Measurements from ENCODE around the gene KRT31. TPM values are rescaled to one million over a fixed set of nuclear protein-coding genes. Genes with fewer than 3 reads are reported as not detected.
"Not testable (repeated sequence)": the region's sequence is repeated elsewhere in the genome, so short reads cannot be mapped to it uniquely, and the experiment has no call there.

The KRT31 gene
- total and polyA plus RNA-seq, 4 donors, result 0.11 to 0.15 TPM; not detected in 2

DNA sequence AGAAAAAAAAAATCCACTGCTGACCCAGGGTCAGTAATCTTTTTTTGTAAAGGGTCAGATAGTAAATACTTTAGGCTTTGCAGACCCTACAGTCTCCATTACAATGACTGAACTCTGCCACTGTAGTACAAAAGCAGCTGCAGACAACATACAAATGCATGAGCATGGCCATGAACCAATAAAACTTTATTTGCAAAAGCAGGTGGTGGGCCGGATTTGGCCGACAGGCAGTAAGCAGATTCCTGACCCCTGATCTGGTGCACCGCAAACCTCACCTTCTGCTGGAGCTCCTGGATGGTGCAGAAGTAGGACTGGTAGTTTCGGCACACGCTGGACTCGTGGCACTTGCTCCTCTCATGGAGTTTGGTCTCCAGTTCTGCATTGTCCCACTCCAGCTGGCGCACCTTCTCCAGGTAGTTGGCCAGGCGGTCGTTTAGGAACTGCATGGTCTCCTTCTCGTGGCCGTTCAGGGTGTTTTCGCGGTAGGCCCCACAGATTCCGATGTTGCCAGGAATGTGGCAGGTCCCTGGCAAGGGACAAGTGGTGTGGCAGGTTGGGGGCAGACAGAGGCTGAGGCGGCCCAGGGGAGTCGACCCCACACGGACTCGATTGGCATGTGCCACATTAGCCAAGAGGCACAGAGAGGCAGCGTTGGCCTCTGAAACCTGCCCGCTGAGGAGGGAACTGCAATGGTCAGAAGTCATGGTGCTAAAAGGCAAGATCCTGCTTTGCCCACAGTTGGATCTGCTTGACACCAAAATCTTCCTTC lies 13.8 kb upstream of the KRT31 start:
- 95% methylated on average over 20 of the region's 20 CpGs for WGBS (ENCODE audit: insufficient coverage)
- Histone ChIP-seq H3K36me3 (ENCODE audit: control insufficient read depth, insufficient read depth, low read length) (no peaks in the 10 kb centered on the region), H3K4me1 (ENCODE audit: control insufficient read depth, insufficient read depth, low read length) (no peaks in the 10 kb centered on the region), H3K27ac (ENCODE audit: low read depth, low read length) (no peak overlapping the region), H3K27me3 (ENCODE audit: control insufficient read depth, insufficient read depth, low read length) (no peaks in the 10 kb centered on the region), H3K9me3 (ENCODE audit: control insufficient read depth, insufficient read depth, low read length) (no peaks in the 10 kb centered on the region), H3K4me3 (ENCODE audit: low read depth, low read length) (no peak overlapping the region)
- no peak for DNase-seq (ENCODE audit: low read depth in 4 of 6, low spot score in 6 of 6)

DNA sequence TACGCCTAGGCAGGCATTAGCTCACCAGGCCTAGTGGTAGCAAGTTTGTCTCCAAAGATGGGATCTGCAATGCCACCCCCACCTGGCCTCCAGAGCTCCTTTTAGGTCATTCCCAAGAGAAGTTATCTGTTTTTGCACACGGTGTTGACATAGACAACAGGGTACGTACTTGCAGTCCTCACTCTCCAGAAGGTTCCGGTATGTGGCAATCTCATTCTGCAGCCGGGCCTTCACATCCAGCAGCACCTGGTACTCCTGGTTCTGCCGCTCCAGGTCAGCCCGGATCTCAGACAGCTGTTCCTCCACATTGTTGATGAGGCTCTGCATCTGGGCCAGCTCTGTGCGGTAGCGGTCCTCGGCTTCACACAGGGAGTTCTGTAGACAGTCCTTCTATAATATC lies 9.8 kb upstream of the KRT31 start:
- H3K27me3 ChIP-seq (ENCODE audit: control insufficient read depth, insufficient read depth, low read length), result no peaks in the 10 kb centered on the region
- WGBS (ENCODE audit: insufficient coverage), result 94% methylated on average over 7 of the region's 10 CpGs

DNA sequence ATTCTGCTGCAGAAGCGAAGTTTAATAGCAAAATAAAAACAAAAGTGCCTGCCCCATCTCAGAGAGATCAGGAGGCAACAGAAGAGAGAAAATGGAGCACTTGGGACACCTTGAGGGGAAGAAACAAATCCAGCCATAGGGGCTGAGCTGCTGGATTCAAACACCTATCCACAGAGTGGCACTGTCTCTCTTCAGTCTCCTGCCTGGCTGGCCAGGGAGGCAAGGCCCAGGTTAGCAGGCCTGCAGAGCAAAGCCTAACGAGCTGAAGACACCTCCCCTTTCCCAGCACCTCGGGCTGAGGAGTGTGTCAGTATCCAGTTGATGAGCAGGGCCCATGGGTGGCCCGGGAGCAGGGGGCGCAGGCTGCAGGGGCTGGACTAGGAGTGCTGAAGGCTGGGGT lies 8.8 kb upstream of the KRT31 start:
- no peak overlapping the region for H3K27ac ChIP-seq (ENCODE audit: low read depth, low read length)
- no peaks in the 10 kb centered on the region for H3K9me3 ChIP-seq (ENCODE audit: control insufficient read depth, insufficient read depth, low read length)
- no peak overlapping the region for H3K4me3 ChIP-seq (ENCODE audit: low read depth, low read length)
- no peaks in the 10 kb centered on the region for H3K36me3 ChIP-seq (ENCODE audit: control insufficient read depth, insufficient read depth, low read length)
- H3K4me1 ChIP-seq (ENCODE audit: control insufficient read depth, insufficient read depth, low read length), result peaks cover 4% of the 10 kb centered on the region
- DNase-seq (ENCODE audit: low read depth in 4 of 6, low spot score in 6 of 6), result no peak
- no peaks in the 10 kb centered on the region for H3K27me3 ChIP-seq (ENCODE audit: control insufficient read depth, insufficient read depth, low read length)
- WGBS (ENCODE audit: insufficient coverage), result 63% methylated on average over 3 of the region's 5 CpGs

More for the DNA sequence above, 9.8 kb upstream of the KRT31 start:
- H3K4me1 ChIP-seq (ENCODE audit: control insufficient read depth, insufficient read depth, low read length), result peaks cover under 1% of the 10 kb centered on the region
- no peak overlapping the region for H3K27ac ChIP-seq (ENCODE audit: low read depth, low read length)
- DNase-seq (ENCODE audit: low read depth in 4 of 6, low spot score in 6 of 6), result no peak
- no peak overlapping the region for H3K4me3 ChIP-seq (ENCODE audit: low read depth, low read length)
- no peaks in the 10 kb centered on the region for H3K36me3 ChIP-seq (ENCODE audit: control insufficient read depth, insufficient read depth, low read length)
- H3K9me3 ChIP-seq (ENCODE audit: control insufficient read depth, insufficient read depth, low read length), result no peaks in the 10 kb centered on the region

DNA sequence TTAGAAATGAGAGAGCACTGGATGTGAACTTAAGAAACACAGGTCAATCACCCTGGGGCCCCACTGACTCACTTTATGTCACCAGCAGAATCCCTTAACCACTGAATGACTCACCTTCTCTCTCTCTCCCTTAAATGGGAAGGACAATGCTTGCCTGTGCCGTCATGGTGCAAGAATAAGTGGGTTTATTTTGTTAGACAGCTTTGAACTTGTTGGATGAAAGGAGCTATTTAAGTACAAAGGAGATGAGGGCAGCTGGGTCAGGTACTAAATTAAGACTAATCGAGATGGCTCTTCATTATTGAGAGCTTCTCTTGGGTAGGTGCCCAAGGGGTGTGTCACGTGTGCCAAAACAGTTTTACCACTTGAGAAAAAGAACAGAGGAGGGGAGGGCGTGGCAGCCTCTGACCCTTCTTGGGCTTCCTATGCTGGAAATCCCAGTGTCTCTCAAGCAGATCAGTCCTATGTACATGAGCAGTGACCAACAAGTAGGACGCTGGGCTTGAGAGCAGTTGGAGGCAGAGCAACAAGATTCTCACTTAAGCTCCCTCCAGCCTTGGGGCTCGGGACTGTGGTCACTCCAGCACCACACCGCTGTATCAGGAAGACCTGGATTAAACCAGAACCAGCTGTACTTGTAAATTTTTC lies 6.7 kb upstream of the KRT31 start:
- Histone ChIP-seq H3K27ac (ENCODE audit: low read depth, low read length) (no peak overlapping the region), H3K4me3 (ENCODE audit: low read depth, low read length) (no peak overlapping the region), H3K36me3 (ENCODE audit: control insufficient read depth, insufficient read depth, low read length) (no peaks in the 10 kb centered on the region), H3K27me3 (ENCODE audit: control insufficient read depth, insufficient read depth, low read length) (no peaks in the 10 kb centered on the region), H3K4me1 (ENCODE audit: control insufficient read depth, insufficient read depth, low read length) (peaks cover 4% of the 10 kb centered on the region), H3K9me3 (ENCODE audit: control insufficient read depth, insufficient read depth, low read length) (no peaks in the 10 kb centered on the region)
- 56% methylated on average over 4 of the region's 7 CpGs for WGBS (ENCODE audit: insufficient coverage)
- DNase-seq (ENCODE audit: low read depth in 4 of 6, low spot score in 6 of 6), result no peak

DNA sequence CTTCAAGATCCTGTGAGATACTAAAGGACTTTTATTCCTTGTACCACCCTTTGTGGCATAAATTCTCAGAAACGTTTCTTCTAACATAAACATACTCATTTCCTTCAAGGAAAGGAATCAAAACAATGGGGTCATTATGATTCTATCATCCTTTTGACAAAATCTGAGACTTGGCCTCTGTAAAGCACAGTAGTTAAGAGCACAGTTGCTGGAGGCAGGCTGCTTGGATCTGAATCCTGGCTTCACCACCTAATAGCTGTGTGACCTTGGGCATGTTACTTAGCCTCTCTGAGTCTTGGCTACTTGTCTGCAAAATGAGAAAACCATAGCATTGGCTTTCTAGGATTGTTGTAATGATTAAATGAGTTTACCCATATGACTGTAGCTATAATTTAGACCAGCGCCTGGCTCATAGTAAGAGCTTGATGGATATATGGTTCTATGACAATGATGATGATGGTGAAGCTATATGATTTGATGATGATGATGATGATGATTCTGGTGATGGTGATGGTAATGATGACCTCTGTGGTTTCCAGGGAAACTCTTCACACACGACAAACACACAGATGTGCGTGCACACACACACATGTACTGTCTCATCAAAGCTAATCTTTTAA lies 6.1 kb upstream of the KRT31 start:
- Histone ChIP-seq H3K9me3 (ENCODE audit: control insufficient read depth, insufficient read depth, low read length) (no peaks in the 10 kb centered on the region), H3K36me3 (ENCODE audit: control insufficient read depth, insufficient read depth, low read length) (no peaks in the 10 kb centered on the region), H3K27ac (ENCODE audit: low read depth, low read length) (no peak overlapping the region), H3K27me3 (ENCODE audit: control insufficient read depth, insufficient read depth, low read length) (no peaks in the 10 kb centered on the region), H3K4me1 (ENCODE audit: control insufficient read depth, insufficient read depth, low read length) (peaks cover 4% of the 10 kb centered on the region), H3K4me3 (ENCODE audit: low read depth, low read length) (no peak overlapping the region)
- 100% methylated on average over 1 of the region's 4 CpGs for WGBS (ENCODE audit: insufficient coverage)
- no peak for DNase-seq (ENCODE audit: low read depth in 4 of 6, low spot score in 6 of 6)

DNA sequence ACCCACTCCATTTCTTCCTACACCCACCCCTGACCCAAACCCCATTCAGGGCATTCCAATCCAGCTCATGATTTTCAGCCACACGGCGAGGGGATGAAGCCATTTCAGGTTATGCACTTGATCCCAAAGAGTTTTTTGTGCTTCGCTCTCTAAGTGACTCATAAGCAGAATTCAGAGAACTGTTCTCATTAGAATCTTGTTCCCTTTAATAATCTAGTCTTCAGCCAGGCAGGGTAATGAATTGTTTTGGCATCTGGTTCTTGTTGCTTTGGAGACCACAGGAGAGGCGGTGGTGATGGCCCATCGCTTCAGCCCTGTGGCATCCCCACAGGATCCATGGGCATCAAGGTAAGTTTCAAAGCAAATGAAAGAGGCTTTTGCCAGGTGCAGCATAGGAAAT lies 4.8 kb upstream of the KRT31 start:
- 62% methylated on average over 5 of the region's 5 CpGs for WGBS (ENCODE audit: insufficient coverage)
- no peak for DNase-seq (ENCODE audit: low read depth in 4 of 6, low spot score in 6 of 6)
- H3K27ac ChIP-seq (ENCODE audit: low read depth, low read length), result no peak overlapping the region
- no peaks in the 10 kb centered on the region for H3K9me3 ChIP-seq (ENCODE audit: control insufficient read depth, insufficient read depth, low read length)
- no peaks in the 10 kb centered on the region for H3K27me3 ChIP-seq (ENCODE audit: control insufficient read depth, insufficient read depth, low read length)
- H3K4me3 ChIP-seq (ENCODE audit: low read depth, low read length), result no peak overlapping the region
- no peaks in the 10 kb centered on the region for H3K36me3 ChIP-seq (ENCODE audit: control insufficient read depth, insufficient read depth, low read length)
- H3K4me1 ChIP-seq (ENCODE audit: control insufficient read depth, insufficient read depth, low read length), result peaks cover 4% of the 10 kb centered on the region

DNA sequence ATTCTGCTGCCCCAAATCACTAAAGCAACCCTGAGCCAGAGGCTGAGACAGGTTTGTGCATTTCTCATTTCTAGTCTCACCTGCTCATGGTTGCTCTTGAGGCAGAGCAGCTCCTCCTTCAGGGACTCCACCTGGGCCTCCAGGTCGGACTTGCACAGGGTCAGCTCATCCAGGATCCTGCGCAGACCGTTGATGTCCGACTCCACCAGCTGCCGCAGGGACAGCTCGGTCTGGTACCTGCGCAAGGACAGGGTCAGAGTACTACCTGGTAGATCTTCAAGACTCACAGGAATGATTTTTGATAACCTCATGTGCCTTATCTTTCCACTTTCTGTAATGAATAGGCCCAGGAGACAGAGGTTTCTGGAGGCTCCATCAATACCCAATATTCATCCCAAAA lies 1.1 kb downstream of the KRT31 start:
- 93% methylated on average over 7 of the region's 7 CpGs for WGBS (ENCODE audit: insufficient coverage)
- Histone ChIP-seq H3K4me1 (ENCODE audit: control insufficient read depth, insufficient read depth, low read length) (no peaks in the 10 kb centered on the region), H3K27ac (ENCODE audit: low read depth, low read length) (no peak overlapping the region), H3K27me3 (ENCODE audit: control insufficient read depth, insufficient read depth, low read length) (no peaks in the 10 kb centered on the region), H3K9me3 (ENCODE audit: control insufficient read depth, insufficient read depth, low read length) (no peaks in the 10 kb centered on the region), H3K4me3 (ENCODE audit: low read depth, low read length) (no peak overlapping the region), H3K36me3 (ENCODE audit: control insufficient read depth, insufficient read depth, low read length) (no peaks in the 10 kb centered on the region)
- no peak for DNase-seq (ENCODE audit: low read depth in 4 of 6, low spot score in 6 of 6)

DNA sequence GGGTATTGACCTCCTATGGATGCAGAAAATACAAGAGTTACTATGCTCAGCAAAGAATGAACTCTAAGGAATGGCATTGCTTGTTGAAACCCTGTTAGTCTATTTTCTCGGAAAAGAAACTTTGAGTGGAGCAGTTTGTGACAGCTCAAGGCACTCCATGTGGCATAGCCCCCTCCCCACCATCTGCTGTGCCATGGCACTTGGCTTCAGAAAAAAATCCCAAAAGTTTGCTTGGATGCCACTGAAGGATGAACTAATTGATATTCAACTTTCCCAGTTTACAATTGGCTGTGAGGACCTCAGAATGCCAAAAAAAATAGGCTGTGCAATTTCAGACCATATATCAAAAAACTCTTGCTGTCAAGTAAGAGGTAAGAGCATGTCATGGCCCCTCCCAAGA lies 1.8 kb downstream of the KRT31 start:
- Histone ChIP-seq H3K27ac (ENCODE audit: low read depth, low read length) (no peak overlapping the region), H3K27me3 (ENCODE audit: control insufficient read depth, insufficient read depth, low read length) (no peaks in the 10 kb centered on the region), H3K9me3 (ENCODE audit: control insufficient read depth, insufficient read depth, low read length) (no peaks in the 10 kb centered on the region), H3K4me1 (ENCODE audit: control insufficient read depth, insufficient read depth, low read length) (no peaks in the 10 kb centered on the region), H3K4me3 (ENCODE audit: low read depth, low read length) (no peak overlapping the region), H3K36me3 (ENCODE audit: control insufficient read depth, insufficient read depth, low read length) (no peaks in the 10 kb centered on the region)
- peak in 1 of 6 donors; percentile 82 for DNase-seq (ENCODE audit: low read depth in 4 of 6, low spot score in 6 of 6)
- no CpG with 5 or more reads among the region's 1 CpG for WGBS (ENCODE audit: insufficient coverage)

DNA sequence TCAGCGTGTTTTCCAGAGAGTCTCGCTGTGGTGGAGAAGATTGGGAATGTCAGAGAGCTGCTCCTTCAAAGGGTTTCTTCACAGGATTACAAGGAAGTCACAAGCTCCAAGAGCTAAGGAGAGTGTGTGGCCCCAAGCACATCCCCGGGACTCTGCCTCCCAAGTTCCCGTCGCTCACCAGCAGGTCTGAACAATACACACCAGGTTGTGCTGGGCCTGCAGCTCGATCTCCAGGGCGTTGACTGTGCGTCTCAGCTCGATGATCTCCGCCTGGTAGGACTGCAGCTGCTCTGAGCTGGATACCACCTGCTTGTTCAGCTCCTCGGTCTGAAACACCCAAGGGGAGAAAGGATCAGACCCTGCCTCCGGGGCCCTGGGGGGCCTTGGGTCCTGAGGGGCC lies 2.4 kb downstream of the KRT31 start:
- 93% methylated on average over 8 of the region's 12 CpGs for WGBS (ENCODE audit: insufficient coverage)
- H3K4me3 ChIP-seq (ENCODE audit: low read depth, low read length); H3K4me1 ChIP-seq (ENCODE audit: control insufficient read depth, insufficient read depth, low read length); H3K27me3 ChIP-seq (ENCODE audit: control insufficient read depth, insufficient read depth, low read length); DNase-seq (ENCODE audit: low read depth in 4 of 6, low spot score in 6 of 6); H3K9me3 ChIP-seq (ENCODE audit: control insufficient read depth, insufficient read depth, low read length); H3K36me3 ChIP-seq (ENCODE audit: control insufficient read depth, insufficient read depth, low read length); H3K27ac ChIP-seq (ENCODE audit: low read depth, low read length): not testable (repeated sequence)
